Nephron progenitor cell (in vitro differentiated cells): ENCODE measurements around the gene PEA15.

Experiments used
- DNase-seq: peaks from one replicate; pipeline ENCODE4 v3.0.0; 2021
- H3K27ac Mint-ChIP-seq: 2 replicates; pipeline ENCODE4 v1.8.0; 2021; ENCODE audit warnings: mild to moderate bottlenecking, moderate library complexity, mixed read lengths
- H3K27me3 Mint-ChIP-seq: 2 replicates; pipeline ENCODE4 v1.8.0; 2021; ENCODE audit warnings: mild to moderate bottlenecking, low read depth, mixed read lengths; ENCODE audit not compliant: poor library complexity
- H3K36me3 Mint-ChIP-seq: 2 replicates; pipeline ENCODE4 v1.8.0; 2021; ENCODE audit warnings: low read depth, mixed read lengths
- H3K4me1 Mint-ChIP-seq: 2 replicates; pipeline ENCODE4 v1.8.0; 2021; ENCODE audit warnings: mixed read lengths
- H3K4me3 Mint-ChIP-seq: 2 replicates; pipeline ENCODE4 v1.8.0; 2021; ENCODE audit warnings: mild to moderate bottlenecking, moderate library complexity, mixed read lengths
- H3K9me3 Mint-ChIP-seq: 2 replicates; pipeline ENCODE4 v1.8.0; 2021; ENCODE audit warnings: mild to moderate bottlenecking, moderate library complexity, mixed read lengths
- TF ChIP-seq, protein P1 (sequence below): fragments of 200-600 bp; sonication (generic); IDR thresholded peaks from 2 replicates; pipeline ENCODE4 v1.5.0; 2021; ENCODE audit warnings: antibody characterized with exemption

Gene PEA15

GRCh38 chr1:160205242-160206035 is at the start of gene PEA15:
Gene PEA15, plus strand, starts transcription at chr1:160205384. Its CDS starts 6,161 bp downstream, at chr1:160211545.
- peak within 1 kb of the TSS; percentile 90 for H3K4me3 Mint-ChIP-seq
- no peaks in the 10 kb centered on the region for H3K36me3 Mint-ChIP-seq
- DNase-seq: peak; percentile 83
- peaks cover 5% of the 10 kb centered on the region for H3K27me3 Mint-ChIP-seq
- TF ChIP-seq, protein P1, sequence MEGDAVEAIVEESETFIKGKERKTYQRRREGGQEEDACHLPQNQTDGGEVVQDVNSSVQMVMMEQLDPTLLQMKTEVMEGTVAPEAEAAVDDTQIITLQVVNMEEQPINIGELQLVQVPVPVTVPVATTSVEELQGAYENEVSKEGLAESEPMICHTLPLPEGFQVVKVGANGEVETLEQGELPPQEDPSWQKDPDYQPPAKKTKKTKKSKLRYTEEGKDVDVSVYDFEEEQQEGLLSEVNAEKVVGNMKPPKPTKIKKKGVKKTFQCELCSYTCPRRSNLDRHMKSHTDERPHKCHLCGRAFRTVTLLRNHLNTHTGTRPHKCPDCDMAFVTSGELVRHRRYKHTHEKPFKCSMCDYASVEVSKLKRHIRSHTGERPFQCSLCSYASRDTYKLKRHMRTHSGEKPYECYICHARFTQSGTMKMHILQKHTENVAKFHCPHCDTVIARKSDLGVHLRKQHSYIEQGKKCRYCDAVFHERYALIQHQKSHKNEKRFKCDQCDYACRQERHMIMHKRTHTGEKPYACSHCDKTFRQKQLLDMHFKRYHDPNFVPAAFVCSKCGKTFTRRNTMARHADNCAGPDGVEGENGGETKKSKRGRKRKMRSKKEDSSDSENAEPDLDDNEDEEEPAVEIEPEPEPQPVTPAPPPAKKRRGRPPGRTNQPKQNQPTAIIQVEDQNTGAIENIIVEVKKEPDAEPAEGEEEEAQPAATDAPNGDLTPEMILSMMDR: no peak
- H3K4me1 Mint-ChIP-seq: peaks cover 57% of the 10 kb centered on the region
- H3K27ac Mint-ChIP-seq: peak within 1 kb of the TSS; percentile 65
- no peaks in the 10 kb centered on the region for H3K9me3 Mint-ChIP-seq

- no peaks in the 10 kb centered on the region for H3K9me3 Mint-ChIP-seq
- no peak overlapping the region for H3K4me3 Mint-ChIP-seq
- no peak for DNase-seq
- no peaks in the 10 kb centered on the region for H3K4me1 Mint-ChIP-seq
- H3K27ac Mint-ChIP-seq: no peak overlapping the region
- TF ChIP-seq, protein P1: no peak
- no peaks in the 10 kb centered on the region for H3K36me3 Mint-ChIP-seq
- H3K27me3 Mint-ChIP-seq: peaks cover 17% of the 10 kb centered on the region
Observed at GRCh38 chr1:160156361-160156760, 48.8 kb upstream of the PEA15 start.

DNA sequence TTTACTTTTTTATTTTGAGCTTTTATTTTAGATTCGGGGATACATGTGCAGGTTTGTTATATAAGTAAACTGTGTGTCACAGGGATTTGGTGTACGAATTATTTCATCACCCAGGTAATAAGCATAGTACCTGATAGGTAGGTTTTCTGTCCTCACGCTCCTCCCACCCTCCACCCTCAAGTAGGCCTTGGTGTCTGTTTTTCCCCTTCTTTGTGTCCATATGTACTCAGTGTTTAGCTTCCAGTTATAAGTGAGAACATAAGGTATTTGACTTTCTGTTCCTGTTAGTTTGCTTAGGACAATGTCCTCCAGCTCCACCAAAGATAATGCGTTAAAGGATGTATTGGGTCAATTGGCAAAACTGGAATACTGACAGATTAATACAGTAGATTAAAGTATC is 48.0 kb upstream of the PEA15 start:
- no peak overlapping the region for H3K4me3 Mint-ChIP-seq
- no peak overlapping the region for H3K27ac Mint-ChIP-seq
- no peaks in the 10 kb centered on the region for H3K4me1 Mint-ChIP-seq
- no peaks in the 10 kb centered on the region for H3K9me3 Mint-ChIP-seq
- H3K36me3 Mint-ChIP-seq: no peaks in the 10 kb centered on the region
- TF ChIP-seq, protein P1: no peak
- no peak for DNase-seq
- peaks cover 14% of the 10 kb centered on the region for H3K27me3 Mint-ChIP-seq

DNA sequence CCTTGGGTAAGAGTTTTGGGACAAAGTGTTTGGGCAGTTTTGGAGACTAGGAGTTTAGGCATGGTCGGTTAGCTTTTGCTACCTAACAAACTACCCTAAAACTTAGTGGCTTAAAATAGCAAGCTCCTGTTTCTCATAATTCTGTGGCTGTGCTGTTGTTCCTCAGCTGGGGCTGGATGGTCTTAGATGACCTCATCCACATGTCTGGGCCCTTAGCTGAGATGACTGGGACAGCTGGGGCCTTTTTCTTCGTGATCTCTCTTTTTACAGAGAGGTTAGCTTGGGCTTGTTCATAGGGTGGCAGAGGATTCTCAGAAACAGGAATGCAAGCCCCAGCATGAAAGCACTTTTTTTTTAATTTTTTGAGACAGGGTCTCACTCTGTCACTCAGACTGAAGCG is 47.2 kb upstream of the PEA15 start:
- TF ChIP-seq, protein P1: no peak
- Mint-ChIP-seq H3K36me3 (no peaks in the 10 kb centered on the region), H3K9me3 (no peaks in the 10 kb centered on the region), H3K4me3 (no peak overlapping the region), H3K27ac (no peak overlapping the region), H3K4me1 (no peaks in the 10 kb centered on the region), H3K27me3 (peaks cover 14% of the 10 kb centered on the region)
- no peak for DNase-seq

GRCh38 chr1:160158534-160158933 is 46.6 kb upstream of the PEA15 start:
- DNase-seq: no peak
- Mint-ChIP-seq H3K36me3 (no peaks in the 10 kb centered on the region), H3K27ac (no peak overlapping the region), H3K4me1 (no peaks in the 10 kb centered on the region), H3K4me3 (no peak overlapping the region), H3K27me3 (peaks cover 14% of the 10 kb centered on the region), H3K9me3 (no peaks in the 10 kb centered on the region)
- TF ChIP-seq, protein P1: no peak

GRCh38 chr1:160159846-160160245 is 45.3 kb upstream of the PEA15 start:
- no peak overlapping the region for H3K4me3 Mint-ChIP-seq
- no peak overlapping the region for H3K27ac Mint-ChIP-seq
- DNase-seq: no peak
- no peaks in the 10 kb centered on the region for H3K9me3 Mint-ChIP-seq
- peaks cover 14% of the 10 kb centered on the region for H3K27me3 Mint-ChIP-seq
- no peaks in the 10 kb centered on the region for H3K4me1 Mint-ChIP-seq
- H3K36me3 Mint-ChIP-seq: no peaks in the 10 kb centered on the region
- TF ChIP-seq, protein P1: no peak
